HG03520 (cell line): ENCODE data around the gene DEAF1.
"Not testable (repeated sequence)": the region's sequence is repeated elsewhere in the genome, so short reads cannot be mapped to it uniquely, and the experiment has no call there.

Source experiments
- ATAC-seq: cut with Tn5 transposase; IDR thresholded peaks from one replicate; pipeline ENCODE4 v1.9.1; 2021; ENCODE audit warnings: mild to moderate bottlenecking, moderate library complexity; ENCODE audit not compliant: unreplicated experiment

DEAF1 gene

DNA sequence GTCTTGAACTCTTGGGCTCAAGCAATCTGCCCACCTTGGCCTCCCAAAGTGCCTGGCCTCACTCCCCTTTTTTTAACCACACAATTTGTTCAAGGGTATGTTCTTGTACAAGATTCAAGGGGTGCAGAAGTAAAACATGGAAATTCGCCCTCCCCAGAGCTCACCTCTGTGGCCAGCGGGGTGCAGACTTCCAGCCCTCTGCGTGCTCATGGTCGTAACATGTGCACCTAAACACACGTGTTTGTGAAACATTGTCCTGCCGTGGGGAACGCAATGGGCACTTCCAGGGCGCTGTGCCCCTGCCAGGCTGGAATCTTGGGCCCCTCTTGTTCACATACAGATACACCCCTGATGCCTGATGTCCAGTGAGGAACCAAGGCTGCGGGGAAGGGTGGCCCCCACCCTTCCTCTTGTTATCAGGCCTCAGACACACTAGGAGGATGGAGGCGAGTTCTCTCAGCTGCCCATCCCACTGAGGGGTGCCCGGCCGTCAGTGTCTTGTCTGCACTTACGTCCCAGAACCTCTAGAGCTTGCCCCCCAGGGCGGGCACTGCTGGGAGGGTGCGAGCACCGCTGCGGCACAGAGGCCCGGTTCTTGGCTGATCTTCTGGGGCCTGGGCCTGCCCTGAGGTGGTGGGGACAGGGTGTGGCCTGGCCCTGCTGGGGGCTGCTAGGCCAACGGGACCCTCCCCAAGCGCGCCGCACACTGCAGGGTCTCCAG lies 6.9 kb upstream of the DEAF1 start:
- no peak for ATAC-seq

DNA sequence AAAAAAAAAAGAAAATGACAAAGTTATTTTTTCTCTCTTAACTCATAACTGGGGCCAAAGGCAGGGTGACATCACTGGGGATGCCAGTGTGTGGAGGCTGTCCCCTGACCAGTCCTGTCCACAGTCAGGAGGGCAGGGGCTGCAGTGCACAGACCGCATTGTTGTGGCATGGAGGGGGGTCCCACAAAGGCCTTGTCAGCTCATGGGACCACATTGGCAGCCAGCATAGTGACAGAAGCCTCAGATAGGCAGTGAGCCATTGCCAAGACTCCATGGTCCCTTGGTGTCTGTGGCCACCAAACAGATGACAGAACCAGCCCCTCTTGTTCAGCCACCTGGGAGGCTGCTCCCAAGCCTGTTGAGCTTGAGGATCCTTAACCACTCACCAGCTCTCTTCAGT lies 4.7 kb upstream of the DEAF1 start:
- ATAC-seq = no peak

DNA sequence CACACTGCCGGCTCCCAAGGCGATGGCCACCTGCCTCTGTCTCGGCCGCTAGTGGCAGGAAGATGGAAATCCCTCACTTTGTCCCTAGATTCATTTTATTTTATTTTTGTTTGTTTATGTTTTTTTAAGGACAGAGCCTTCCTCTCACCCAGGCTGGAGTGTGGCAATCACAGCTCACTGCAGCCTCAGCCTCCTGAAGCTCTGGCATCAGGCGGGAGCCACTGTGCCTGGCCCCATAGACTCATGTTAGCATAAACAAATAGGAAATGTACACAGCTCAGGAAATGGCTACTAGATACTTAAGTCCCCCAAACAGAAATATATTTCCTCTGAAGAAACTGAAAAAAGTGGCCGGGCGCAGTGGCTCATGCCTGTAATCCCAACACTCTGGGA lies 4.1 kb upstream of the DEAF1 start:
- no peak for ATAC-seq

DNA sequence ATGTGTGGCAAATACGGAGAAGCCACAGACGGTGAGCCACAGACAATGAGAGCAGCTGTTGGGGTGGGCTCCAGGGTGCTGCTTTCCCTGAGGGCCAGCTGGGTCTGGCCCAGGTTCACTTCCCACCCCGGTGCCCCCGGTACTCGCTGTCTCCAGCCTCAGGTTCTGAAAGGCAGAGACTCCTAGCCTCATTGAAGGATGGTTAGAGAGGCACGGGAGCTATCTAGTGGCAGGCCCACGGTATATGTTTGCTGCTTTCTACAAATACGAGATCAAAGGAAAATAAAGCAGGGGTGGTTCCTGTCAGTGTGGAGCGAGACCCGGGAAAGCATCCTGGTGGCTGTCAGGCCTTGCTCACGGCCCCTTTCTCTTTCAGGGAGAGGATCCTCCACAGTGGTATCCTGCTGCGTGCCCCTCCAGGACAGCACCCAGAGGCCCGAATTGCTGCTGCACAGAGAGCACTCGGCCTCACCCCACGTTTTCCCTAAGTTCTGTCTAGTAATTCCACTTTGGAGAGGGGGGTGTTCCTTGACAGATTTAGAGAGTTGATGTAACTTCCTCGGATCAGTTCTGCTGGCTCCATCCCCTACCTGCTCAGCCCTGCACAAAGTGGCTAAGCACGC lies 3.6 kb upstream of the DEAF1 start:
- no peak for ATAC-seq

DNA sequence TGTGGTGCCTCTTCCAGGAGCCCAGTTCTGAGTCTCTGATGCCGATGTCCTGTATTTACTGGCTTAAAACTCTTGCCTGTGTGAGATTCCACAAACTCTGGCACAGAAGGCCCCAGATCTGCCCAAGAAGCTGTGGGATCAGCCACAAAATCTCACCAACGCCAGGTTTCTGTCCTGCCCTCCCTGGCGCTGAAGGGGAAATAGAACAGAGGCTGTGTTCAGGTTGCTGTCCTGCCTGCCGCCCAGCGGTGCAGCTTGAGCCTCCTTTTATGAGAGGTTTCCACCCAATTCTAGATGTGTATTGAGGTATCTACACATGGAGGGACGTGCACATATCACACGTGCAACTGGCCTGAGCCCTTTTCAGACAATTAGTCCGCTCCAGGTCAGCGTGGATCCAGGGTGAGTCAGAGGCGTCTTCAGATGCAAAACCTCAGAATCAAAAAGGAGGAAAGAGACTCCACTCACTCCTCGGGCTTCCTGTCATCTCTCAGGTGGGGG lies 2.8 kb upstream of the DEAF1 start:
- ATAC-seq = no peak

DNA sequence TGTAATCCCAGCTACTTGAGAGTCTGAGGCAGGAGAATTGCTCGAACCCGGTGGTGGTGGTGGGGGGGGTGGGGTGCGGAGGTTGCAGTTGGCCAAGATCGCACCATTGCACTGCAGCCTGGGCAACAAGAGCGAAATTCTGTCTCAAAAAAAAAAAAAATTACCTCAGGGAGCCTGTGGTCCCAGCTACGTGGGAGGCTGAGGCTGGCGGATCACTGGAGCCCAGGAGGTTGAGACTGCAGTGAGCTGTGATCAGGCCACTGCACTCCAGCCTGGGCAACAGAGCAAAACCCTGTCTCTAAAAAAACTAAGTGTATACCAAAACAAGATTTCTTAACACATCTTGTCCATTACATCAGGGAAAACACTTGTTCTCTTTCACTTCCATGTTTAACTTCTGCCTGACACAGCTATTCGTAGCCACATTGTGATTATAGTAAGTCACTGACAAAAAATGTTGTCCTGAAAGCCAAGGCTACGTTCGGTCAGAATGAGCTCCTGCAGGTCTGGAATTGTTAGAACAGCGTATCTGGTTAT lies 2.0 kb upstream of the DEAF1 start:
- ATAC-seq = no peak

DNA sequence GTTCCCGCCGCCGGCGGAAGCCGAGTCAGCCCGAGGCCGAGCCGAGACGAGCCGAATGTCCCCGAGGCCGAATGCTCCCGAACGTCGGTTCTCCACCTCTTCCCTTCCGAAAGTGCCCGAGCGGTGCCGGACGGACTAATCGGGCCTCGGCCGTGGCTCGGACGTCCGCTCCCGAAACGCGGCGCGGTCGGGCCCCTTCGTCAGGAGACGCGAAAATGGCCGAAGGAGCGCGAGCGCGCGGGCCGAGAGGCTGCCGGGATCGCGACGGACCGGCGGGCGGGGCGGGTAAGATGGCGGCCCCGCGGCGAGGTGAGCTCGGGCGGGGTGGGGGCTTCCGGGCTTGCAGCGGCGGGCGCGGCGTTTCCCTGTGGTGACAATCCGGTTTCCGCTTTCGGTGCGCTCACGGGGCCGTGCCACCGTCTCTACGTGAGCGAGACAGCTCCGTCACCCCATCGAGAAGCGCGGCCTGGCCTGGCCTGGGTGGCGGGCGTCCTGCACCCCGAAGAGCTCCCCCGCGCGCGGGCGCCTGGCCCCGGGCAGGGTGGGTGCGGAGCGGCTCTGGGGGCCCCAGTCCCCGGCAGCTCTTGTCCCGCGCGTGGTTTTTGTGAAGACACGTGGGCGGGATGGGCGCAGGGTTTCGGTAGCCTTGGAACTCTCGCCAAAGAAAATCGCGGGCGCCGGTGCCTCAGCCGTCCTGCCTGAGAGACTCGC lies 671 bp upstream of the DEAF1 start, which contains the start of gene TMEM80:
TSS of gene TMEM80 (plus strand) at position 279 of the 711 bp plus-strand sequence. CDS start at position 291, 12 bp downstream.
- peak; percentile 64 for ATAC-seq

DNA sequence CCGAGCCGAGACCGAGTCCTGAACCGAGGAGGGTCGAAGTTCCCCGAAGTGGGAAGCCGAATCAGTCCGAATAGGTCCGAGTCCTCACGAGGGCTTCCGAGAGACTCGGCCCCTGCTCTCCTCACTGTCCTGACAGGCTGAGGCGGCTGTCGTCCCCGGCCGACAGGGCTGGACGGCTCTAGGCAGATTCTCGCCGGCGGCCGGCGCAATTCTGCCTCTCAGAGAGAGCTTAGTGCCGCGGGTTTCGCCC lies 191 bp upstream of the DEAF1 start:
- ATAC-seq = no peak

DNA sequence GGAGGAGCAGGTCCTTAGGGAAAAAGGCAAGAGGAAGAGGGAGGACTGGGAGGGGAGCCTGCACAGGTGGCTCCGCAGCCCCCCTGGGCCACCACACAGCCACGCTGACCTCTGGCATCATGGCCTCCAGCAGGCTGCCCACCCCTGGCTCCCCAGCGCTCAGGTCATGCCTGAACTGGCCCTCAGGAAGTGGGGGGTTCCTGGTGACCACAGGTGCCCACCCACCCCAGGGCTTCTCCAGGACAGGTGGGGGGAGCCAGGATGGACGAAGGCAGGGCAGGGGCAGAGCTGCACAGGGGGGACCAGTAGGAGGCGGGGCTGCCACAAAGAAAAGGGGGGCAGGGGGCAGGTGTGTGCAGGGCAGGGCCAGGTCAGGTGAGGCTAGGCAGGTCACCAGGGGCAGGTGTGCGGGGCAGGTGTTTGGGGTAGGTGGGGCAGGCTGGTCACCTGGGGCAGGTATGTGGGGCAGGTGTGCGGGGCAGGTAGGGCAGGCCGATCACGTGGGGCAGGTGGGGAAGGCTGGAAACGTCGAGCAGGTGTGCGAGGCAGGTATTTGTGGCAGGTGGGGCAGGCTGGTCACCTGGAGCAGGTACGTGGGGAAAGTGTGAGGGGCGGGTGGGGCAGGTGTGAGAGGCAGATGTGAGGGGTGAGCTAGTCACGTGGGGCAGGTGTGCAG lies 997 bp downstream of the DEAF1 start:
- no peak for ATAC-seq

DNA sequence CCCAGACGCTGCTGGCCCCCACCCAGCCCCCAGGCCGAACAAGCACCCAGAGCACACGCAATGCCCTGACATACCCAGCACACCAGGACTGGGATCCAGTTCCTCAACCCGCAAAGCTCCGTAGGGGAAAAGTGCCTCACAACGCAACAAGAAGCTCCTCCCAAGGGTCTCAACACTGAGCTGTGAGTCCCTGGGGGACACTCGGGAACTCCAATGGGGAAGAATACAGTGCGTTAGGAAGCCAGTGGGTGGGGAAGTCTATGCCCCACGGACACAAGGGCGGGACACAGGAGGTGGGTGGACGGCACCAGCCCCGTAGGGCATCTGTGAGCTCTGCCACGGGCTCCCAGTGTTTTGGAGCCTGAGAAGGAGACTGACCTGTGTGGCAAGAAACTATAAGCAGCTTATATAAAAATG lies 1.6 kb downstream of the DEAF1 start:
- ATAC-seq = no peak

DNA sequence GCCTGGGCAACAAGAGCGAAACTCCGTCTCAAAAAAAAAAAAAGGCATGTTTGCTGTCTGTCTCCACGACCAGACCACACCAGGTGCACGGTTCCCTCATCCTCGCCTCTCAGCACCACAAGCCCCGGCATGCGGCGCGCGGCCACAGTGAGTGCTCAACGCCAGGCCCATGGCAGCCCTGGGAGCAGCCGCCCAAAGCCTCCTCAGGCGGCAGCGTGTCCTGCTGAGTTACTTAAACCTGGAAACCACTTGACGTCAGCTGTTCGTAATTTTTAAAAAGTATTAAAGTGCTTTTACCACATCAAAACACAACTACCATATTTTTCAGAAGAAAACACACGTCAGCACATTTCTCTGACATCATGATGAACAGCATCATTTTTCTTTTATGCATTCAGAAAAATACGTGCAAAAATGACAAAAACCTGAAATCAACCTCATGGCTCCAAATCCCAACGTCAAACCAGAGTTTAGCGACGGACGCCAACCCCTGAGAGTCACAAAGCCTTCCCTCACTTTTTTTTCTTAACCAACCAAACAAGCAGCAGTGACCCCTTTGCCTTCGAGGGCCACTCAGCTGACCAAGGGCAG lies 2.1 kb downstream of the DEAF1 start:
- no peak for ATAC-seq

DNA sequence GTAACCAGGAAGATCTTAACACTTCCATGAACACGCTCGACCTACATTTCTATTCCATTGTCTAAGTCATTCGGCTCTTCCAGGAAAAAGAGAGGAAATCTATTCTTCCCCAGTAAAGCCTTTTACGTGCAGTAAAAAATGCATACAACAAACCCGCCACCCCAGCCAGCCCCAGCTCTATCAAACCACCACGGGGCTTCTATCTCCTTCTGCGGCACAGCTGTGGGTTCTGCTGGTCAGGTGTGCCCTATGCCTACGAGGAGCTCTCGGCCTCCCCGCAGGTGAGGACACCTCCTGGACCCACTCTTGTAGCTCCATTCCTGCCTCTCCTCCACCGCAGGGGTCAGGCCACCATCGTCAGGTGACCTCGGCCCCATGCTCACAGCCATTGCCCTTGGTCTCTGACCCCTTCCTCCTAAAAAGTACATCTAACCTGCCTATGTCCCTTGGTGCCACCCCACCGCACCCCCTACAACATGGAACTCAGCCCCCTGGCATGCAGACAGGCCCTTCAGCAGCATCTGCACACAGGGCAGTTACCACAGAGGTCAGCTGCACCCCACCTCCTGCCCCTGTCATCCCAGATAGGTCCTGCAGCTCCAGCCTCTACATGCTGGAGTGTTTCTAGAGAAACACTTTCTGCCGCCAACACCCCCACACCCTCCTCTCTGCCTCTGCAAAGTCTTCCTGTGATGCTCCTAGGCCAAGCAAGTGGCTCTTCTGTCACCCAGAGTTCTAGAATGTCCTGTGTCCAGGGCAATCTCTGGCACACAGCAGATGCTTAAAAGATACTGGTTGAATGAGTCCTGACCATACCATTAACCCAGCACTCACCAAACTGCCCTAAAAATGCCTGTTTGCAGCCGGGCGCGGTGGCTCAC lies 3.1 kb downstream of the DEAF1 start:
- ATAC-seq = no peak

DNA sequence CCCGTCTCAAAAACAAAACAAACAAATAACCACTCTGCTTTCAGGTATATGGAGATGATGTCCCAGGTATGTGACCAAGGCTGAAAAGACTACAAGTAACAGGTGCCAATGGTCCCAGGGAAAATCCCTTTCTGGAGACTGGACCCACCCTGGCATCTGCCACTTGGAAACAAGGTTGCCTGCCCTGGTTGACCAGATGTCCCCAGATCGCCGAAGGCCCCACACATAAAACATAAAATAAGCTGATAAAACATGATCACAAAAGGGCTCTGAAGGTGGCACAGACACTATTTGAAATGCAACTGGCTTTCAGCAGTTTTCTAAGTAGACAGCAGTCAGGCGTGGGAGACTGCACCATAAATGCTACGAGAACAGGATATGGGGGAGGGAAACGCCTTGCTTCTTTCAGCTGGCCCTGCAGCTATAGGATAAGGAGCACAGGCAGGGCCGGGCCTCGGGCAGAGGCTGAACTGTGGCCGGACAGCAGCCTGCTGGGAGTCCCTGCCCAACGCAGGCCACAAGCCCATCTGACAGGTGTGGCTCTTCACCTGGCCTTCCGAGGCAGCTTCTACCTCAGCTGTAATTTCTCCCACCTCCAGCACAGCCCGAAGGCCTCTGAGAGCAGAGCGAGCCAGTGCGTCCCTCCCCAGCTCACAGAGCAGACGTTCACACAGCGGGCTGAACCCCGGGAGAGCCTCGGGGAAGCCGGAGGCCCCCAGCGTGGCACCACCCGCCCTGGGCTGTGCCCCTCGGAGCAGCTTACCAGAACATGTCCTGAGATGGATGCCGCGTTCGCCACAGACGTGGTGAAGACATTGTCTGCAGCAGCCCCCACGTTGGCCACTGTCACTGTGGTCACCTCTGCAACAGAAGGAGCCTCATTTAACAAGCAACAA lies 4.0 kb downstream of the DEAF1 start:
- no peak for ATAC-seq

DNA sequence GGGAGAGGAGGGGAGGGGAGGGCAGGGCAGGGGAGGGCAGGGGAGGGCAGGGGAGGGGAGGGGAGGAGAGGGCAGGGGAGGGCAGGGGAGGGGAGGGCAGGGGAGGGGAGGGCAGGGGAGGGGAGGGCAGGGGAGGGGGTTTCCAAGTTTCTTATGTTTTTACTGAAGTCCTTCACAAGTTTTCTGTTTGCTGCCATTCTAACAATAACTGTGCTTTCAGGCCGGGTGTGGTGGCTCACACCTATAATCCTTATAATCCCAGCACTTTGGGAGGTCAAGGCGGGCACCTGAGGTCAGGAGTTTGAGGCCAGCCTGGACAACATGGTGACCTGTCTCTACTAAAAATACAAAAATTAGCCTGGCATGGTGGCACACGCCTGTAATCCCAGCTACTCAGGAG lies 4.8 kb downstream of the DEAF1 start:
- not testable (repeated sequence) for ATAC-seq

DNA sequence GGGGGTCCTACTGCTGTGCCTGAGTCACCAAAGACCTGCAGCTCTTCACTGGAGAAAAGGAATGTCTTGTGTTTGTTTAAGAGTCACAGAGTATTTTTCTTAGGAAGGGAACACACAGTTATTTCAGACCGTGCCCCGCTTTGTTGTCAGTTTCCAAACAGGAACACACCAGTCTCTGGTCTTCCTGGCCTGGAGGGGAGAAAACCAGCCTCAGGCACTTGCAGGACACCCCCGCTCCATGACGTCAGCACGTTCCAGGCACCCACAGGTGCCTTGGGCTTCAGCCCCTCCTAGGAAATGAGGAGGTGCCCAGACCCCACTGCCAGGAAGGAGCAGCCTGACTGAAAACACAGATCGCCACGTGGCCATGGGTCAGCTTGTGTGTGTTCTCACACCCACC lies 5.4 kb downstream of the DEAF1 start:
- ATAC-seq = no peak

DNA sequence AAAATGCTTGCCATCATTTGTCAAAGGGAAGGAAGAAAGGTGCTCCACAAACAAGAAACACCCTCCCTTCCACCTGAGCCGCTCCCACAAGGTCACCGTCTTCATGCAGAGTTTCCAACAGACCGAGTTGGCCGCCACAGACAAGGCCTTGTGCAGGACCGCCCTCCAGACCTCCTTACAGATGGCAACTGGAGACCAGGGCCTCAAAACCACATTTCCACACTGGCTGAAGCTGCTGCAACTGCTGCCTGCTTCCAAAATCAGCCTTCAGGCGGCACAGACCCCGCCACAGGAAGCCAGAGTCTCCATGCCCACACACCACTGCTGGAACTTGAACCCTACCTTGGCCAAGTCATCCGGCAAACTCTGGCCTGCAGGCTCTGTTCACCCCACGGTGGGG lies 6.3 kb downstream of the DEAF1 start:
- no peak for ATAC-seq

DNA sequence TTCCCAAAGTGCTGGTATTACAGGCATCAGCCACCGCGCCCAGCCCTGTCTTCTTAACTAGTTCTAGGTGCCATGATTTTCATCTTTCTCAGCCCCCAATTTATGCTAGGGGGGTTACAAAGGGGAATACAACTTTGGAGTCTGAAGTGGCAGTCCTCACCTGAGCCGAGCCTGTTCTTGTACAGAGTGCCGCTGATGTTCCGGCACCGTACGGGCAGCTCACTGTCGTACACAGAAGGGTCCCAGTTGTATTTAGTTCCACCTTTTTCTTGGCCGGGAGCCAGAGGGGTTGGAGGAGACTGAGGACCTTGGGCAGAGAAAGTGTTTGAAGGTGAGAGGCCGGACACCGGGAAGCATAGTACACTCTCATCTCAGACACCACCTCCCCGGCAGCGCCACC lies 7.3 kb downstream of the DEAF1 start:
- no peak for ATAC-seq

DNA sequence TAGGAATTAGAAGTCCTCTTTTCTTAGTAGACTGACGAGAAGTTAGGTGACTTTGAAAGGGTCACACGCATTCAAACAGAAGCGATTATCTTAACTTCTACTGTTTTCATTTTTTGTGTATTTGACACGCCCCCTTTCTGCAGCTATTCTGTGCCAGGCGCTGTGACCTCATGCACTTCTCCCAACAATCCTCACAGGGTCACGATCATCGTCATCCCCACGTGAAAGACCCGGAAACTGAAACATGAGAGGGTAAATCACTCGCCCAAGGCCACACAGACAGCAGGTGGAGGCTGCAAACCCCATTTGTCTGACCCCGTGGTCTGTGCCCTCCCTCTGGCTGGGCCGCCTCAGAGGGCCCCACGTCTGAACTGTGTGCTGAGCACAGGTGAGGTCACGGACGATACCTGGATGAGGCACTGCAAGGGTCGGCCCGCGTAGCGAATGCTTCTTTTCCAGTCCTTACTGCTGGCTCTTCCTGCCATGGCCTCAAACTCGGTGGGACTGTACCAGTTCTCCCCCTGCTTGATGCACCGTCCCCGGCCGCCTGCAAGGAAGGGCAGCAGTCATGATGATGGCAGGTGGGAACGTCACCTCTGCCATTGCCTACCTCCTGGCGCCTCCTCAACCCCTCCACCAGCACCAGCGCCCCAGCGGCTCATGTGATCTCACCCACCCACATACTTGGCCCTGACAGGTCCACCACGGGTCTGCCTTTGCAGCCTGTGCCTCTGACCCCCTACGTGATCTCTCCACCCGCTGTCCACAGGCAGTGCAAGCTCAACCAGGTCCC lies 8.4 kb downstream of the DEAF1 start:
- ATAC-seq = no peak
